Measurements from ENCODE around the gene CSAG2.

The CSAG2 gene

GRCh38 chrX:152663086-152663485 is 46.0 kb downstream of the CSAG2 start:
- no peak for DNase-seq (ENCODE audit: low spot score)

DNA sequence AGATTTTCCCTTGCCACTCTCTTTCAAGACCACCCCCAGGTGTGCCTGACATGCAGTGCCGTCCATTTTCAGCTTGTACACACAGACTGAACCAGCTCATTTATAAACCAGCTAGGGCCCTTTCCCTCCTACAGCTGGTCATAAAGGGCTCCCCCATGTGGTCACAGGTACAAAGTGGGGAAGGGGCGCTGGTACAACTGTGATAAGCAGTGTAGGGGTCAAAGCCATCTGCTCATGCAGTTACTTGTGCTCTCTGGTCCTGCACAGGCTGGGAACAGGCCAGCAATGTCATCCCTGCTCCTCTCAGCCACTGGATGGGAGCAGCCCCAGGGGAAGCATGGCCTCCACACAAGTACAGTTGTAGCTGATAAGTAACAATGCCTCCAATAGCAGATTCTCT is 50.8 kb downstream of the CSAG2 start:
- DNase-seq (ENCODE audit: low spot score), result no peak
